Stimulated activated CD8-positive, alpha-beta memory T cell treated with anti-CD3 and anti-CD28 coated beads, Interleukin-12 subunit alpha, Interleukin-12 subunit beta, amount 100 ng/mL, for 1 hour (primary cell): ENCODE measurements around the gene ZNF473.

Experiments
- DNase-seq: peaks from one replicate; pipeline ENCODE4 v3.0.0-alpha.2; 2020; ENCODE audit warnings: low read depth

The ZNF473 gene

GRCh38 chr19:50025794-50026549, at the start of gene ZNF473:
TSS of gene ZNF473 (plus strand) at chr19:50026005. CDS start at chr19:50031083, 5,078 bp downstream.
- peak; percentile 84 for DNase-seq

GRCh38 chr19:49976496-49976895, 49.3 kb upstream of the ZNF473 start:
- no peak for DNase-seq

DNA sequence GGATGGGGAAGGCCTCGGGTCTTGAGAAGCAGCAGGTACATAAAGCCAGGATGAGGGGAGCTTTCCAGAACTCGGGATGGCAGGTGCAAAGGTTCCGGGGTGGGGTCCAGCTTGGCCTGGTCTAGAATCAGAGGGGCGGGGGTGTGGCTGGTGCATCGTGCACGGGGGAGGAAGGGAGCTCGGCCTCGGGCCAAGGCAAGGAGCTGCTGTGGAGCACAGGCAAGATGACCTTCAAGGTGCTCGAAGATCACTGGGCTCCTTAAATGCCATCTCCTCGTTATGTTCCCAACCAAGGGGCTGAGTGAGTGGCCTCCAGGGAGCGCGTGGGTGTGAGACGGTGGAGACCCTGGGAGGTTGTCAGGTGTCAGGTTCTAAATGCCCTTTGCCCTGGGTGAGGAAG, 48.7 kb upstream of the ZNF473 start:
- no peak for DNase-seq

DNA sequence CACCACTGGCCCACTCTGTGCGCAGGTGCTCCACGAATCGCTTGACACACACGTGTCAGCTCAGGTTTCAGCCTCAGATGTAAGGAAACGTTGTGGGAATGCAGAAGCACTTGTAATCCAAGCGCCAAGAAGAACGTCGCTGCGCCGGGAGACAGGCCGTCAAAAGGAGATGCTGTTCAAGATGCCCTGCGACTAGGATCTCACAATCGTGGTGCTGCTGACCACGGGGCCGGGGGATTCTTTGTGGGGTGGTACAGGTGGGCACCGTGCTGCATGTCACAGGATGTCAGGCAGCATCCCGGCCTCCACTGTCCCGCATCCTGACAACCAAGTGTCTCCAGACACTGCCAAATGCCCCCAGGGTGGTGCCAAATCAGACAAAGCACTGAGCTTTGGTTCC, 47.9 kb upstream of the ZNF473 start:
- no peak for DNase-seq

GRCh38 chr19:49978324-49978723, 47.5 kb upstream of the ZNF473 start:
- no peak for DNase-seq

DNA sequence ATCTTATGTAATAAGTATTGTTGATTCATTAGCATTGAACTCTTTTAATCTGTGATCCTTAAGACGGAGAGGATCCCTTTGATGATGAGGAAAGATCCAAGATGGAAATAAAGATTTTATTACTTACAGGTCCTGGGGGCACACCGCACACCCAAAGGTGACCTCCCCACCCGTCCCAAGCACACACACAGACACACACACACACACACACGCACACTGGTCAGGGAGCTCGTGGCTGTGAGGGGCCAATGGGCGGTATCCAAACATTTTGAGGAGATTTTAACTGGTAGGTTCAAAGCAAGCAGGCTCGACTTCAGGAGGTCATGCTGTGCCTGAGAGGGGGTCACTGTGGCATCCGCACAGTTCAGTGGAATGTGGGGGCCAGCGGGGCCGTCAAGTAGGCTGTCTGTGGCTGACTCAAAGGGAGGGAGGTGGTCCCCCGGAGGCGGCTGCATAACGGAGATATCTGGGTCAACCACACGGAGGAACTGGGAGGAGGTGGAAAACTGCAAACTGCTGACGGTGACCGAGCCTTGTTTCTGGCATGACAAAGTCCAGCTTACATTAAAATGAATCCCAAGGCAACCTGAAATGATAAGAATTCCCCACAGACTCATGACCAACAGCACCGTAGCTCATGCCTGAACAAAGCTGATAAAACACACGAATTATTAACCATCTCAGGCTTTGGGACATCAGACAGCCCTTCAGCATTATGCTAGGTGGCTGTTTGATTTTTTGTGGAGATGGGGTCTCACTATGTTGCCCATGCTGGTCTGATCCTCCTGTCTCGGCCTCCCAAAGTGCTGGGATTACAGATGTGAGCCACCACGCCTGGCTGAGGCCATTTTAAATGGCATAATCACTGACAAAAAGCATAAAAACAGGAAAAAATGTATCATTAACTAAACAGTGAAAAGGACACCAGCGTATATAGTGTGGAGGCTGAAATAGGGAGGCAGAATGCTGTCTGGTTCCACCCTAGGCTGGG, 43.9 kb upstream of the ZNF473 start:
- no peak for DNase-seq

DNA sequence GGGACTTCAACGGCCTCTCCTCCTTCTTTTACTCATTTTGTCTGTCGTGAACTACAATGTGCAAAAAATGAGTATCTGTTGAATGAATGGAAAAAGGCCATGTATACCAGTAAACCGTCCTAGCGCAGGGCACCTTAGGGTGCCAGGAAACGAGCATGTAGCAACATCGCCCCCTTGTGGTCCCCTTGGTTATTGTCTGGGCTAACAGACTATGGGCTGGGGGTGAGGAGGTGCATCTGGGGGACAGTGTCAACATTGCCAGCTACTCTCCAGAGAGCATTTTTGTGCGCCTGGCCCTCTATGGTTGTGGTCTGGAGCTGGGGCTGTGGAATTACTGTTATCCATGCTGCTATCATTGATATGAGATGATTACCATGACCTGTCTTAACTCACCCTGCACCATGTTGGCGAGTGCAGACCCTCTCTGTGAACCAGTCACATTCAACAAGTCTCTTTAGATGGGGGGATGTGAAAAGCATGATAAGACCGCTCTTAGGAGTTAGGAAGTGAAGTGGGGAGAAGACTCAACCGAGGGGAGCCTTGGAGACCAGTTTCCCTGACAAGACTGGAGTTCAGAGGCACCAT, 42.1 kb upstream of the ZNF473 start:
- DNase-seq = peak; percentile 73

- DNase-seq = no peak
Measured at GRCh38 chr19:49984491-49984890, 41.3 kb upstream of the ZNF473 start.

GRCh38 chr19:49985871-49986270, 39.9 kb upstream of the ZNF473 start:
- DNase-seq = no peak

DNA sequence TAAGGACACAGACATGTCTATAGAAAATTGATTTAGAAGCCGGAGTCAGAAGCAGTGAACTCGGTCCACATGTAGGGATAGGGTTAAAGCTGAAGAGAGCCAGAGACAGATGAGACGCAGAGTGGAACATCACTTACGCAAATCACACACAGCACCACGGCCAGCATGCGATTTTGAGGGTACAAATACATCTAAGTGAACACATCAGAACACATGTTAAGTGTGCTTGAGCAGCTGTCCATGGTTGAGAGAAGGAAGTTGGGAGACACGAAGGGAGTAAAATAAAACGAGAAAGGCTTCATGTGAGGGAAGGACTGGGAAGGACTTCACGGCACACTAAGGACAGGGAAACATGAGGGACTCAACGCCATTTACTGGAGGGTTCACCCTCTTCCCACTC, 39.5 kb upstream of the ZNF473 start:
- DNase-seq = no peak

- DNase-seq = peak; percentile 34
Measured at GRCh38 chr19:49987159-49987698, 38.6 kb upstream of the ZNF473 start.

- no peak for DNase-seq
Measured at GRCh38 chr19:49988007-49988406, 37.8 kb upstream of the ZNF473 start.

GRCh38 chr19:49988433-49988832, 37.4 kb upstream of the ZNF473 start:
- no peak for DNase-seq

GRCh38 chr19:49997709-49998108, 28.1 kb upstream of the ZNF473 start:
- DNase-seq = no peak

- DNase-seq = no peak
Measured at GRCh38 chr19:49999371-50000010, 26.3 kb upstream of the ZNF473 start.

GRCh38 chr19:50000038-50000840, 25.6 kb upstream of the ZNF473 start:
- DNase-seq = no peak

GRCh38 chr19:50000841-50001557, 24.8 kb upstream of the ZNF473 start:
- DNase-seq = no peak

DNA sequence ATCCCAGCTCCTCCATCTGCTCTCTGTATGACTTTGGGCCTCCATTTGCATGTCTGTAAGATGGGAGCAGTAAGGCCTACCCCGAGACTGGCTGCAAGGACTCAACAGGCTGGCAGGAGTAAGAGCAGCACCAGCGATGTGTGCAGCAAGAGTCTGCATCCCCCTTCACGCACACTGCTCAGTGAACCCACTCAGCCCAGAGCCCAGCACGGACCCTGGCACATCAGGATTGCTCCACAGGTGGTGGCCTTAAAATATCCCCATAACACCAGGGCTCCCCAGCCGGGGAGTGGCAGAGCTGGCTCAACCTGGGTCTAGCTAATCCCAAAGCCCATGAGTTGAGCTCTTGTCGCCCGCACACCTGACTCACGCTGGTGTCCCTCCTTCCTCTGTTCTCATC, 24.0 kb upstream of the ZNF473 start:
- no peak for DNase-seq

DNA sequence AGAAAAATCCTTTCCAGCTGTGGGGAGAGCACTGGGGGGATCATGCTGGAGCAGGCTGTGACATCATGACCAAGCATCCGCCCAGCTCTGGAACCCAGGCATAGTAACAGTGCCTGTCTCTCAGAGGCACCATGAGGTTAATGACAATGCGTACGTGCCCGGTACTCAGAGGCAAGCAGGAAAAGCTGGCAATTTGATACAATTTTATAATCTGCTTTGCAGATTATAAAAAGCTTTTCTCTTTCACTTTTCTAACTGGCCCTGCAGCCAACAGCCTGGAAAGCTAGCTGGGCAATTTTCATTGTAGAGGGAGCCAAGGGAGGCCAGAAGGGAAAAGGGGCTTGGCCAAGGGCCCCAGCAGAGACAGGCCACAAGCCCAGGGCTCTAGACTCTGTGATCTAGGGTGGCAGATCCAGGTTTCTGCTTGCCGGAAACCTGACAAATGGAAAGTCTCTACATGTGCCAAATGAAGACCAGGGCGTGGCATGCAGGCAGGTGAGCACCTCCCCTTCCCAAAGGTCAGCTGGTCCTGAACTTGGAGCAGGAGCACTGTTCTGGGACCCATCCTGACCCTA, 23.3 kb upstream of the ZNF473 start:
- DNase-seq = no peak

- no peak for DNase-seq
Measured at GRCh38 chr19:50003254-50003788, 22.5 kb upstream of the ZNF473 start.
